HG03045 (cell line): ENCODE data around the gene SYN1.
"Not testable (repeated sequence)": the region's sequence is repeated elsewhere in the genome, so short reads cannot be mapped to it uniquely, and the experiment has no call there.

Experiments
- ATAC-seq: cut with Tn5 transposase; IDR thresholded peaks from one replicate; pipeline ENCODE4 v1.9.1; 2021; ENCODE audit warnings: mild to moderate bottlenecking, moderate library complexity; ENCODE audit not compliant: unreplicated experiment

Gene SYN1

GRCh38 chrX:47619486-47620302 lies at the start of gene SYN1:
Gene SYN1, minus strand, starts transcription at chrX:47619857. Its CDS starts 129 bp downstream, at chrX:47619728.
- peak; percentile 76 for ATAC-seq

GRCh38 chrX:47665797-47666196 lies 46.1 kb upstream of the SYN1 start:
- not testable (repeated sequence) for ATAC-seq

- no peak for ATAC-seq
These were observed 45.1 kb upstream of the SYN1 start for GRCh38 chrX:47664737-47665136.

- no peak for ATAC-seq
These were observed 42.5 kb upstream of the SYN1 start for GRCh38 chrX:47662144-47662657.

GRCh38 chrX:47661539-47661938 lies 41.9 kb upstream of the SYN1 start:
- ATAC-seq = no peak

- ATAC-seq = no peak
These were observed 39.7 kb upstream of the SYN1 start for GRCh38 chrX:47659421-47659726.

GRCh38 chrX:47658684-47659420 lies 39.2 kb upstream of the SYN1 start, which contains the start of gene UXT:
Gene UXT, minus strand, starts transcription at chrX:47659180. Its CDS starts 253 bp downstream, at chrX:47658927.
- peak; percentile 87 for ATAC-seq

GRCh38 chrX:47658301-47658683 lies 38.6 kb upstream of the SYN1 start:
- ATAC-seq = no peak

GRCh38 chrX:47651043-47651905 lies 31.6 kb upstream of the SYN1 start:
- ATAC-seq = no peak

- ATAC-seq = peak; percentile 94
These were observed 30.7 kb upstream of the SYN1 start, which contains the start of gene ELK1 for GRCh38 chrX:47650164-47651042. Gene ELK1, minus strand, starts transcription at chrX:47650563. Its CDS starts 9,122 bp downstream, at chrX:47641441.

- no peak for ATAC-seq
These were observed 30.1 kb upstream of the SYN1 start for GRCh38 chrX:47649781-47650163.

- no peak for ATAC-seq
These were observed 29.6 kb upstream of the SYN1 start for GRCh38 chrX:47649271-47649670.

GRCh38 chrX:47648376-47648775 lies 28.7 kb upstream of the SYN1 start:
- ATAC-seq = no peak

GRCh38 chrX:47646636-47647035 lies 27.0 kb upstream of the SYN1 start:
- ATAC-seq = no peak

- ATAC-seq = no peak
These were observed 25.9 kb upstream of the SYN1 start for GRCh38 chrX:47645530-47645929.

GRCh38 chrX:47644557-47645091 lies 25.0 kb upstream of the SYN1 start:
- ATAC-seq = no peak

- ATAC-seq = no peak
These were observed 24.3 kb upstream of the SYN1 start for GRCh38 chrX:47643926-47644325.

- no peak for ATAC-seq
These were observed 19.2 kb upstream of the SYN1 start for GRCh38 chrX:47638816-47639215.

GRCh38 chrX:47637546-47638195 lies 18.0 kb upstream of the SYN1 start:
- peak; percentile 77 for ATAC-seq
